Dermis blood vessel endothelial cell (primary cell): ENCODE data around the gene METTL8. TPM values are rescaled to one million over a fixed set of nuclear protein-coding genes. Genes with fewer than 3 reads are reported as not detected.

Experiments
- total RNA-seq: library from RNA; depleted of rRNA; stranded (reverse); fragments of >200 nt; gene quantifications from 2 replicates; pipeline ENCODE4 v1.2.3, GENCODE V29; 2014

Gene METTL8
- total RNA-seq, 1 donor from 2014 or later: 20.8 TPM

Other genes with a start within 250 kb of the METTL8 start
- gene DCAF17, start 236 bp upstream of the METTL8 start, total RNA-seq: 21.0 and 21.8 TPM in 2 replicates
- gene CYBRD1, start 88.5 kb upstream of the METTL8 start, total RNA-seq: 19.8 and 30.5 TPM in 2 replicates